Osteoblast (primary cell): ENCODE data around the gene SH3YL1. TPM values are rescaled to one million over a fixed set of nuclear protein-coding genes. Genes with fewer than 3 reads are reported as not detected.

Experiments
- DNase-seq: peaks from one replicate; pipeline ENCODE4 v3.0.0; 2011; ENCODE audit warnings: low spot score, mixed read lengths; ENCODE audit not compliant: insufficient read length; ENCODE audit errors: missing footprints
- H2AFZ ChIP-seq: 2 replicates; pipeline ENCODE4 v1.6.0; 2011; ENCODE audit warnings: mild to moderate bottlenecking, low read length
- H3K27ac ChIP-seq: 2 replicates; pipeline ENCODE4 v1.5.1; 2011; ENCODE audit warnings: mild to moderate bottlenecking, low read depth, low read length, moderate library complexity
- H3K27me3 ChIP-seq: 2 replicates; pipeline ENCODE4 v1.6.0; 2012; ENCODE audit warnings: mild to moderate bottlenecking, control low read depth, inconsistent platforms, low read length, moderate library complexity; ENCODE audit not compliant: insufficient read depth
- H3K36me3 ChIP-seq: 2 replicates; pipeline ENCODE4 v1.5.1; 2011; ENCODE audit warnings: mild to moderate bottlenecking, low read length, control low read depth, moderate library complexity; ENCODE audit not compliant: insufficient read depth
- H3K4me1 ChIP-seq: 2 replicates; pipeline ENCODE4 v1.5.1; 2011; ENCODE audit warnings: mild to moderate bottlenecking, low read length, control low read depth, moderate library complexity; ENCODE audit not compliant: insufficient read depth
- H3K4me2 ChIP-seq: 2 replicates; pipeline ENCODE4 v1.6.0; 2011; ENCODE audit warnings: mild to moderate bottlenecking, low read length; ENCODE audit not compliant: insufficient read depth
- H3K4me3 ChIP-seq: fragments of 200-600 bp; sonication (generic); 3 replicates; pipeline ENCODE4 v1.5.1; 2012; ENCODE audit warnings: mild to moderate bottlenecking, low read length, inconsistent platforms; ENCODE audit not compliant: insufficient read depth
- H3K79me2 ChIP-seq: 2 replicates; pipeline ENCODE4 v1.6.0; 2012; ENCODE audit warnings: mild to moderate bottlenecking, low read length, control low read depth, inconsistent platforms; ENCODE audit not compliant: insufficient read depth
- H3K9me3 ChIP-seq: 2 replicates; pipeline ENCODE4 v1.5.1; 2011; ENCODE audit warnings: low read depth, low read length, control low read depth
- H4K20me1 ChIP-seq: 2 replicates; pipeline ENCODE4 v1.6.0; 2012; ENCODE audit warnings: mild to moderate bottlenecking, low read length, control low read depth; ENCODE audit not compliant: insufficient read depth
- total RNA-seq: library from RNA; depleted of rRNA; stranded (reverse); fragments of >200 nt; gene quantifications from 2 replicates; pipeline ENCODE4 v1.2.3, GENCODE V29; 2012
- TF ChIP-seq, protein P1 (sequence below): IDR thresholded peaks from 2 replicates; pipeline ENCODE4 v1.5.1; 2011; ENCODE audit warnings: mild to moderate bottlenecking, low read depth, low read length, moderate library complexity; ENCODE audit errors: extremely low read depth

SH3YL1 gene
- total RNA-seq, 1 donor: 52.1 TPM

GRCh38 chr2:201648-202433, 62.0 kb downstream of the SH3YL1 start:
- Histone ChIP-seq H3K4me2 (no peak overlapping the region), H3K4me3 (no peak overlapping the region), H2AFZ (no peak overlapping the region), H3K27ac (no peak overlapping the region), H3K36me3 (no peaks in the 10 kb centered on the region), H3K27me3 (no peaks in the 10 kb centered on the region), H3K9me3 (no peaks in the 10 kb centered on the region), H4K20me1 (no peaks in the 10 kb centered on the region), H3K4me1 (no peaks in the 10 kb centered on the region), H3K79me2 (no peaks in the 10 kb centered on the region)
- no peak for DNase-seq
- TF ChIP-seq, protein P1, sequence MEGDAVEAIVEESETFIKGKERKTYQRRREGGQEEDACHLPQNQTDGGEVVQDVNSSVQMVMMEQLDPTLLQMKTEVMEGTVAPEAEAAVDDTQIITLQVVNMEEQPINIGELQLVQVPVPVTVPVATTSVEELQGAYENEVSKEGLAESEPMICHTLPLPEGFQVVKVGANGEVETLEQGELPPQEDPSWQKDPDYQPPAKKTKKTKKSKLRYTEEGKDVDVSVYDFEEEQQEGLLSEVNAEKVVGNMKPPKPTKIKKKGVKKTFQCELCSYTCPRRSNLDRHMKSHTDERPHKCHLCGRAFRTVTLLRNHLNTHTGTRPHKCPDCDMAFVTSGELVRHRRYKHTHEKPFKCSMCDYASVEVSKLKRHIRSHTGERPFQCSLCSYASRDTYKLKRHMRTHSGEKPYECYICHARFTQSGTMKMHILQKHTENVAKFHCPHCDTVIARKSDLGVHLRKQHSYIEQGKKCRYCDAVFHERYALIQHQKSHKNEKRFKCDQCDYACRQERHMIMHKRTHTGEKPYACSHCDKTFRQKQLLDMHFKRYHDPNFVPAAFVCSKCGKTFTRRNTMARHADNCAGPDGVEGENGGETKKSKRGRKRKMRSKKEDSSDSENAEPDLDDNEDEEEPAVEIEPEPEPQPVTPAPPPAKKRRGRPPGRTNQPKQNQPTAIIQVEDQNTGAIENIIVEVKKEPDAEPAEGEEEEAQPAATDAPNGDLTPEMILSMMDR: no peak

GRCh38 chr2:199041-199966, 64.5 kb downstream of the SH3YL1 start:
- no peak overlapping the region for H3K4me2 ChIP-seq
- no peaks in the 10 kb centered on the region for H3K4me1 ChIP-seq
- H3K27ac ChIP-seq: no peak overlapping the region
- H3K4me3 ChIP-seq: no peak overlapping the region
- H3K27me3 ChIP-seq: no peaks in the 10 kb centered on the region
- no peak for DNase-seq
- TF ChIP-seq, protein P1: no peak
- no peaks in the 10 kb centered on the region for H3K79me2 ChIP-seq
- no peaks in the 10 kb centered on the region for H3K9me3 ChIP-seq
- H3K36me3 ChIP-seq: no peaks in the 10 kb centered on the region
- H4K20me1 ChIP-seq: no peaks in the 10 kb centered on the region
- no peak overlapping the region for H2AFZ ChIP-seq

- H3K4me2 ChIP-seq: no peak overlapping the region
- H3K4me1 ChIP-seq: no peaks in the 10 kb centered on the region
- H3K36me3 ChIP-seq: no peaks in the 10 kb centered on the region
- no peaks in the 10 kb centered on the region for H3K27me3 ChIP-seq
- no peak overlapping the region for H3K4me3 ChIP-seq
- H3K9me3 ChIP-seq: no peaks in the 10 kb centered on the region
- no peak for DNase-seq
- H4K20me1 ChIP-seq: no peaks in the 10 kb centered on the region
- H2AFZ ChIP-seq: no peak overlapping the region
- TF ChIP-seq, protein P1: no peak
- H3K27ac ChIP-seq: no peak overlapping the region
- no peaks in the 10 kb centered on the region for H3K79me2 ChIP-seq
Measured at GRCh38 chr2:196406-196805, 67.4 kb downstream of the SH3YL1 start.

- TF ChIP-seq, protein P1: no peak
- Histone ChIP-seq H2AFZ (no peak overlapping the region), H3K9me3 (no peaks in the 10 kb centered on the region), H3K4me2 (no peak overlapping the region), H3K27me3 (no peaks in the 10 kb centered on the region), H3K4me3 (no peak overlapping the region), H3K36me3 (no peaks in the 10 kb centered on the region), H3K79me2 (no peaks in the 10 kb centered on the region), H3K27ac (no peak overlapping the region), H4K20me1 (no peaks in the 10 kb centered on the region), H3K4me1 (no peaks in the 10 kb centered on the region)
- no peak for DNase-seq
Measured at GRCh38 chr2:195932-196331, 67.9 kb downstream of the SH3YL1 start.
